BJ (cell line): ENCODE results near the gene RGS6. TPM values are rescaled to one million over a fixed set of nuclear protein-coding genes. Genes with fewer than 3 reads are reported as not detected.

Source experiments
- CTCF ChIA-PET: fragments of 350-600 bp; formaldehyde crosslinking; extraction: SDS; loops from one replicate; lab custom pipeline; 2021; ENCODE audit warnings: antibody characterized with exemption, inconsistent platforms; lab: Yijun Ruan, JAX
- POLR2A ChIA-PET: fragments of 300-600 bp; sonication (Branson Sonifier 250); formaldehyde crosslinking; extraction: SDS; loops from one replicate; lab custom pipeline; 2021; ENCODE audit warnings: antibody characterized with exemption; lab: Charles Lee
- DNase-seq: peaks from one replicate; pipeline ENCODE4 v3.0.0-alpha.2; 2011; ENCODE audit warnings: low read depth
- H3K27me3 ChIP-seq: 2 replicates; pipeline ENCODE4 v1.6.0; 2011; ENCODE audit warnings: low read length; ENCODE audit not compliant: control insufficient read depth, insufficient read depth
- H3K36me3 ChIP-seq: 2 replicates; pipeline ENCODE4 v1.5.1; 2011; ENCODE audit warnings: low read length; ENCODE audit not compliant: control insufficient read depth, insufficient read depth
- H3K4me3 ChIP-seq: 2 replicates; pipeline ENCODE4 v1.5.1; 2011; ENCODE audit warnings: low read depth, mild to moderate bottlenecking, control low read depth, low read length
- polyA plus RNA-seq: library from polyadenylated mRNA; depleted of rRNA; stranded (reverse); fragments of >200 nt; gene quantifications from 2 replicates; pipeline ENCODE4 v1.2.3, GENCODE V29; 2011
- TF ChIP-seq, protein P1 (sequence below): IDR thresholded peaks from 2 replicates; pipeline ENCODE4 v1.5.1; 2011; ENCODE audit warnings: low read depth, mild to moderate bottlenecking, control low read depth, inconsistent platforms, low read length, moderate library complexity; ENCODE audit not compliant: insufficient read depth

The RGS6 gene
- polyA plus RNA-seq, 1 experiment = not detected

DNA sequence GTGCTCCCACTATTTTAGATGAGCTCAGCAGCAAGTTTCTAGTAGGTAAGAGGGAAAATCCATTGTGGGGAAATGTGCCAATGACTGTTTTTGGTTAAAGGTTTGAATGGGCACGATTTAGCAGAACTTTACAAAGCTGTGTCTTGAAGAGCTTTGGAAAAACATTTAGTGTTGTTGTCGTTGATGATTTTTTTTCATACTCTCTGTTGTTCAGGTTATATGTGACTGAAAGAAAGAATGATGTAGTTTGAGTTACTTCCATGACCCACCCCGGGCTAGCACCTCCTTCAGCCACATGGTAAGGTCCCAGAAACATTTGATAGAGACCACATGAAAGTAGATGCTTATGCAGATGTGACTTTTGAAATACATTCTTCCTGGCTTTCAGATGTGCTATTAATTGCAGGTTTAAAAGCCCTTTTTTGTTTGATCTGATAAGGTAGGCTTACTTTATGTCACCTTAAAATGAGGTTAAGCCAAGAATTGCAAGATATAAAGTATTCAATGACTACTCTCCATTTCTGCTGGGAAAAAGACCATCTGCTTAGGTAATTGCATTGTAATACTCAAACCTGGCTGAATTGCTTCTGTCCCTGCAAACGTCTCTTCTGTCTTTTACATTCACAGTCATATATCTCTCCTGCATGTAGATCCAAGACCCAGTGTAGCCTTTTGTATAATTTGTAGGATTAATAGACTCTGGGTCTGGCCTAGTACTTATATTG is 250.6 kb downstream of the RGS6 start:
- Histone ChIP-seq H3K27me3 (no peaks in the 10 kb centered on the region), H3K4me3 (no peak overlapping the region), H3K36me3 (no peaks in the 10 kb centered on the region)
- ChIA-PET CTCF (no interaction called here), POLR2A (no interaction called here)
- TF ChIP-seq, protein P1, sequence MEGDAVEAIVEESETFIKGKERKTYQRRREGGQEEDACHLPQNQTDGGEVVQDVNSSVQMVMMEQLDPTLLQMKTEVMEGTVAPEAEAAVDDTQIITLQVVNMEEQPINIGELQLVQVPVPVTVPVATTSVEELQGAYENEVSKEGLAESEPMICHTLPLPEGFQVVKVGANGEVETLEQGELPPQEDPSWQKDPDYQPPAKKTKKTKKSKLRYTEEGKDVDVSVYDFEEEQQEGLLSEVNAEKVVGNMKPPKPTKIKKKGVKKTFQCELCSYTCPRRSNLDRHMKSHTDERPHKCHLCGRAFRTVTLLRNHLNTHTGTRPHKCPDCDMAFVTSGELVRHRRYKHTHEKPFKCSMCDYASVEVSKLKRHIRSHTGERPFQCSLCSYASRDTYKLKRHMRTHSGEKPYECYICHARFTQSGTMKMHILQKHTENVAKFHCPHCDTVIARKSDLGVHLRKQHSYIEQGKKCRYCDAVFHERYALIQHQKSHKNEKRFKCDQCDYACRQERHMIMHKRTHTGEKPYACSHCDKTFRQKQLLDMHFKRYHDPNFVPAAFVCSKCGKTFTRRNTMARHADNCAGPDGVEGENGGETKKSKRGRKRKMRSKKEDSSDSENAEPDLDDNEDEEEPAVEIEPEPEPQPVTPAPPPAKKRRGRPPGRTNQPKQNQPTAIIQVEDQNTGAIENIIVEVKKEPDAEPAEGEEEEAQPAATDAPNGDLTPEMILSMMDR = no peak
- DNase-seq = no peak

DNA sequence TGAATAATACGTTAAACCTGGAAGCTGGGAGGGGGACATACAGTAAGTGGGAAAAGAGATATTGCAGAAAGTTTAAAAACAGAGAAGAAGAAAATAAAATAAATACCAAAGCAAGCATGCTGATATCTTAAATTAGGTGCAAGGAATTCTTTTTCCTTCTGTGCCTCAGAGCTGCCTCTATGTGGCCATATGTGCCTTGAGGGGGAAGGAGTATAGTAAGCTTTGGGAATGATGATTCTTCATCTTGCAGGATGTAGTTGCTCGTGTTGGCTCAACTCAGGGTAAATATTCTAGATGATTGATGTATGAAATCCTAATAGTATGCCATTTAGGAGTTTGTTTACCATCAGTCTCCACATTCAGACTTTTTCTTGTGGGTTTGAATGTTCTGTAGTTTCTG is 251.4 kb downstream of the RGS6 start:
- no peak for DNase-seq
- Histone ChIP-seq H3K4me3 (no peak overlapping the region), H3K27me3 (no peaks in the 10 kb centered on the region), H3K36me3 (no peaks in the 10 kb centered on the region)
- TF ChIP-seq, protein P1 = no peak
- ChIA-PET CTCF (no interaction called here), POLR2A (no interaction called here)

DNA sequence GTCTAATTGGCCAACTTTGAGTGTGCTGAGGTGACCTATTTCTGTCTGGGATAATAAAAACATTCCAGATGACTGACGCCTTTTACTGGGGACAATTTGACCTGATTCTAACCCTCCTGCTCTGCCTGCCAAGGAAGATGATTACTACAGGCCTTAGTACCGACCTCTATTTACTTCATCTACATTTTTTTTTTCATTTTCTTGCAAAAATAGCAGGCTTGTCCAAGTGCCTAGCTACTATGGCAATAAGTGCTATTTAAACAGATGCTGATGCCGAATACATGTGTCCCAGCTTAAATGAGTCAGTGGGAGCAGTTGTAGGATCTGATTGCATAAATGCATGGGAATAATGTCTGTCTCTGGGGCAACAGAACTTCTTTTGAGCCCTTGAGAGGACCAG is 254.3 kb downstream of the RGS6 start:
- ChIA-PET POLR2A (no interaction called here), CTCF (no interaction called here)
- Histone ChIP-seq H3K36me3 (no peaks in the 10 kb centered on the region), H3K27me3 (no peaks in the 10 kb centered on the region), H3K4me3 (no peak overlapping the region)
- TF ChIP-seq, protein P1 = no peak
- no peak for DNase-seq

DNA sequence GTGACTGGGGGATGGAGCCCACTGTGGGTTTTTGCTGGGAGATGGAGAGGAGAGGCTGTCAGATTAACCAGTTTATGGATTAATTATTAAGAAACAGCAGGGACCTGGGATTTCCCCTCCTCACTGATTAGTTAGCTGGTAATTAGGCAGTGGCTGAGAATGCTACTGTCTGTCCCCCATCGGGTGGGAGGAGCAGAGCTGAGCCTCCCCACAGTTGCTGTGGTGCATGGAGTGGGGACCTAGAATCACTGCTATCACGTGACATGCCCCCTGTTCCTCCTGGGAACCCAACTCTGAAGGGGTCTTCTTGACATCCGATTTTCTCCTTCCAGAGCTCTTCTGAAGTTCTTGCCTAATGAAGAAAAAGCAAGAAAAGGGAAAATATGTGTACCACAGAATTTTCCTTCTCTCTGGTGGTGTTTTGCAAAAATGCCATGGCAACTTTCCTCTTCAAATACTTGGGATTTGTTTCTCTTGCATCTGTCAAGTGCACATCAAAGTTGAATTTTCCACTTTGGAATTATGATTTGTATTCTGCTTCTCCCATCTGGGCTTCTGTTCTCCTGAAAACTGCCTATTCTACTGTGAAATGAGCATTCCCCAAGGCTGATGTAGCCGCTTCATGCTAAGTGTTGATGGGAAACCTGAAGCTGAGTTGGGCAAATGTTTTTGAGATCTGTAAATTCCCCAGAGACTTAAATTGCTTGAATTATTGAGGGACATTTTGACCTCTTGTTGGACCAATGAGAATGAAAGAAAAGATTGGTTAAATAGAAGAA is 264.2 kb downstream of the RGS6 start:
- TF ChIP-seq, protein P1 = no peak
- H3K4me3 ChIP-seq = no peak overlapping the region
- ChIA-PET POLR2A (no interaction called here), CTCF (no interaction called here)
- no peak for DNase-seq
- no peaks in the 10 kb centered on the region for H3K36me3 ChIP-seq
- H3K27me3 ChIP-seq = no peaks in the 10 kb centered on the region

DNA sequence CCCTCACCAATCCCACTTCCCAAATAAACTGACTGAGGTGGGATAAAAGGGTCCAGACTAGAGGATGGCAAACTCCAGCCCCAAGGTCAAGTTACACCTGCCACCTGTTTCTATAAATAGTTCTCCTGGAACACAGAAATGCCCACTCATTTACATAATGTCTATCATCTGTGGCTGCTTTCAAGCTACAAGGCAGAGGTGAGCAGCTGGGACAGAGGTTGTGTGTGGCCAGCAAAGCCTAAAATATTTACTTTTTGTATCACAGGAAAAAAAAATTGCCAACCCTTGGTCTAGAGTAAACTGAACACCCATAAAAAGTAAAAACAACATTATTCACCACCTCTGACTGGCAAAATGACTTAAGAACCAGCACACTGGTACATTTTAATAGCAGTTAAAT is 269.4 kb downstream of the RGS6 start:
- no peaks in the 10 kb centered on the region for H3K36me3 ChIP-seq
- H3K4me3 ChIP-seq = no peak overlapping the region
- TF ChIP-seq, protein P1 = no peak
- DNase-seq = no peak
- ChIA-PET CTCF (no interaction called here), POLR2A (no interaction called here)
- no peaks in the 10 kb centered on the region for H3K27me3 ChIP-seq
